T-helper 2 cell (primary cell): ENCODE measurements around the gene TTLL3.

Experiments
- DNase-seq, 5 experiments: peaks; one replicate each; pipeline versions ENCODE4 v3.0.0 to v3.0.0-alpha.2; 2012 to 2022

TTLL3 gene

DNA sequence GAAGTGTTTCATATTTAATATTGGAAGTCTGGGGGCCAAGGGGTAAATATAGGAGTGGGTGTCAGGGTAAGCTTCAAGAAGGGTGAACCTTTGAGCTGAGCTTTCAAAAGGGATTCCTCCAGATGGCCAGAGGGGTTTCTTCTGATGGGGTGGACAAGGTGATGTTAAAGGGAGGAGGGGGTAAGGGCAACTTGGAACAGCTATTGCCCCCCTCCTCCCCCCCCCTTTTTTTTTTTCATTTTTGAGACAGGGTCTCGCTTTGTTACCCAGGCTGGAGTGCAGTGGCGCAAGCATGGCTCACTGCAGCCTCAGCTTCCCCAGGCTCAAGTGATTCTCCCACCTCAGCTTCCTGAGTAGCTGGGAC is 2.1 kb upstream of the TTLL3 start:
- no peak for DNase-seq

DNA sequence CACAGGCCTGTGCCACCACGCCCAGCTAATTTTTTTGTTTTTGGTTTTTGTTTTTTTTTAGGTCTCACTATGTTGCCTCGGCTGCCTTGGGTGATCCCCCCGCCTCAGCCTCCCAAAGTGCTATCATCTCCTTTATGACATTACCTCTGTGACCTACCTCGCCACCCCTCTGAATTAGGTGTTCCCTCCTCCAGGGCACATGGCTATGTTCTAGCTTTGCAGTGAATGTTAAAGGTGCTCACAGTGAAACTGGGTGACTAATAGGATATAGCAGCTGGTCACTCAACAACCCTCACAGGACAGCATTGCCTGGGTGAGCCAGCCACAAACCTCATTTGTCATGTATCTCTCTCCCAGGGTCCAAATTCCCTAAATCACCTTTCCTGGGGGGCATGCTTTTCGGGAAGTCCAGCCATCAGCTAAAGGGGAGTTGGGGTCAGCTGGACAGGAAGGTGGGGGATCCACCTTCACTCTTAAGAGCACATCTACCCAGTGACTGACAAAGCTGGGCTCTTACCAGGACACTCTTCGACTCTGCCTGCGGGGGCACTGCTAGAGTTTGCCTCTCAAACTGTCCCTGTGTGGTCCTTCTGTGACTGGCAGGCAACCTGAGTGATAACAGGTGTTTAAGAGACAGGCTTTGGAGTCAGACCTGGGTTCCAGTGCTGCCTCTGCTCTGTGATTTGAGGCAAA is 1.6 kb upstream of the TTLL3 start:
- peak in 4 of 5 experiments; percentile 18 to 79 (median 27) for DNase-seq

GRCh38 chr3:9809239-9809614 is 835 bp upstream of the TTLL3 start:
- peak in 1 of 5 experiments; percentile 10 for DNase-seq

DNA sequence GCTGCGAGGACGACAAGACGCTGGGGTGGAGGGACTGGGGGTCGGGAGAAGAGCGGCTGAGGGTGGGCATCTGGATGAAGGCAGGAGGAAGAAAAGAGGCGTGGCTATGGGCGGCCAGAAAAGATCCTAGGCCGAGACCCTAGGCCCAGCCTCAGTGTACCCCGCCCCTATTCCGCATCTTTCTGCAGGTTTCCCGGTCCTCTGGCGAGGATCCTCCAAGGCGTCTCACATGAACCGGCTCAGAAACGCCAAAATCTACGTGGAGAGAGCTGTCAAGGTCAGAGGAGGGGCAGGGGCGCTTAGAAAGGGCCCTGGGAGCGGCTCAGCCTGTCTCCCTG is 340 bp downstream of the TTLL3 start:
- no peak for DNase-seq

DNA sequence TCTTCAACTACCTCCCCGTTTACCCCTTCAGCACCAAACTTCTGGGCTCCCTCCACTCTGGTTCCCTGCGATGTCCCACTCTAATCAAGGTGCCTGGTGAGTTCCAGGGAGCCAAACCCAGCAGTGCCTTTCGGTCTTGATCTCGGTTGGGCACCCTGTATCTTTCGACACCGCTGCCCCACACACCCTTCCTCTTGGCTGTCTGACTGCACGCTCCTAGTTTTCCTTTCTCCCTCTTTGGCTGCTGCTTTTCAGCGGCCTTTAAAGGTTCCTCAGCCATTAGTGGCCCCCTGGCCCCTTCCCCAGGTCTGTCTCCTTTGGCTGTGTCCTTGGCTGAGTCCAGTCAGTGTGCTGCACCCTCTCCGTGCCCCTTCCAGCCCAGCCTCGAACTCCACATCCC is 784 bp downstream of the TTLL3 start:
- no peak for DNase-seq

DNA sequence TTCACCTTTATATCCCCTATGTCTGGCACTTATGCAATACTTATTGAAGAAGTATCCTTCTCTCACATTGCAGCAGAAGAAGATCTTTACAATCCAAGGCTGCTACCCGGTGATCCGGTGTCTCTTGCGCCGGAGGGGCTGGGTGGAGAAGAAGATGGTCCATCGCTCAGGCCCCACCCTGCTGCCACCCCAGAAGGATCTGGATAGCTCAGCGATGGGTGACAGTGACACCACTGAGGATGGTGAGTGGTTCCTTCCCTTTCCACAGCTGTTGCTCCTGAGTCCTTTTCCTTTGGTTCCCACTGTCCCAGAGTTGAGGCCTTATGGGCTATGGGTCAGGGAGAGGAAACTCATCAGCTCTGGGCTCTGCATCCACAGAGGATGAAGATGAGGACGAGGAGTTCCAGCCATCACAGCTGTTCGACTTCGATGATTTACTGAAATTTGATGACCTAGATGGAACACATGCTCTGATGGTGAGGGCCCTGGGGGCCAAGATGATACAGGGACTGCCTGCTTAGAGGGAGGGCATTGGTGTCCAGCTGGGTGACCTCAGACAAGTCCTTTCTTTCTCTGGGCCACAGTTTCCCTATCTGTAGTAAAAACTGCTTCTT is 2.9 kb downstream of the TTLL3 start:
- no peak for DNase-seq

DNA sequence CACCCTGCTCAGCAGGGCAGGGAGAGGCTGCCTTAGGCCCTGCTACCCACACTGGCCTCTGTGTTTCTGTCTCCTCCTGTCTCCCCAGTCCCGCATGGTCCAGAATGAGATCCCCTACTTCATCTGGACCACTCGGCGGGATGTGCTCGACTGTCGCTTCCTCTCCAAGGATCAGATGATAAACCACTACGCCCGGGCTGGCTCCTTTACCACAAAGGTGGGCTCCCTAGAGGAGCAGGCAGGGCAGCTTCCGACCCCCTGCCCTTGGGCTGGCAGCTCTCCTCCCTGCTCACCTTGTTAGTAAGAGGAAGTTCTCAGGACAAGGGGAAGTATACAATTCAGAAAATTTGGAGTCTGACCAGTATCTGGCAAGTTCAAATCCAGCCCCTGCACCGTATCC is 5.9 kb downstream of the TTLL3 start:
- DNase-seq, result no peak

DNA sequence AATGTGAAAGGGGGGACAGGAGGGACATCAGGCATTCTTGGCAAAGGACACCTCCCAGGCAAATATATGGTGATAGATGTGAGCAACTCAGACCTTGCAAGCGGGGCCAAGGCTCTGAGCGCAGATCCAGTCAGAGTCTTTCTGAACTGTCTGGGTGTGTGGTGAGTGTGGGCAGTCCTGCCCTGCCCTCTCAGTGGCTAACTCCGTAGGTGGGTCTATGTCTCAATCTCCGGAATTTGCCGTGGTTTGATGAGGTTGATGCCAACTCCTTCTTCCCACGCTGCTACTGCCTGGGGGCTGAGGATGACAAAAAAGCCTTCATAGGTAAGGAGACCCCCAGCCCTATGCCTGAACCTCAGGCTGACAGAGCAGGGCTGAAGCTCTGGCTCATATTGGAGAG is 7.4 kb downstream of the TTLL3 start:
- no peak for DNase-seq

- no peak for DNase-seq
Observed at GRCh38 chr3:9818666-9819335, 8.7 kb downstream of the TTLL3 start.

- DNase-seq, result no peak
Observed at GRCh38 chr3:9820543-9820942, 10.5 kb downstream of the TTLL3 start.

DNA sequence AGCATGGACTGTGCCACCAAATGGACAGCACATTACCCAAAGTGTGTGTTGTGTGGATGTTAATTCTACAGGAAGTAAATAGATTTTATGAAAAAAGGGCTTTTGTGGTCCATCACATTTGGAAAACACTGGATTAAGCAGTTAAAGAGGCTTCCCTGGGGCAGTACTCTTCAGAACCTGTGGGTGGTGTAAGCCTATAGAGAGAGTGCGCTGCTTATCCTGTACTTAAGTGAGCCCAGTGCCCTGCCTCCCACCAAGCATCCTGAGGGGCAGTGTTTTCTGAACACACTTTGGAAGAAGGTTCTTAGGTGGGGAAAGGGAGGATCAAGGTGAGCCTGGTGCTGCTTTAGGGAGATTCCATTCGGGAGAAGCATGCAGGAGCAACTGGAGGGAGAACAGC is 10.9 kb downstream of the TTLL3 start:
- DNase-seq, result no peak

- no peak for DNase-seq
Observed at GRCh38 chr3:9825451-9826040, 15.5 kb downstream of the TTLL3 start.

DNA sequence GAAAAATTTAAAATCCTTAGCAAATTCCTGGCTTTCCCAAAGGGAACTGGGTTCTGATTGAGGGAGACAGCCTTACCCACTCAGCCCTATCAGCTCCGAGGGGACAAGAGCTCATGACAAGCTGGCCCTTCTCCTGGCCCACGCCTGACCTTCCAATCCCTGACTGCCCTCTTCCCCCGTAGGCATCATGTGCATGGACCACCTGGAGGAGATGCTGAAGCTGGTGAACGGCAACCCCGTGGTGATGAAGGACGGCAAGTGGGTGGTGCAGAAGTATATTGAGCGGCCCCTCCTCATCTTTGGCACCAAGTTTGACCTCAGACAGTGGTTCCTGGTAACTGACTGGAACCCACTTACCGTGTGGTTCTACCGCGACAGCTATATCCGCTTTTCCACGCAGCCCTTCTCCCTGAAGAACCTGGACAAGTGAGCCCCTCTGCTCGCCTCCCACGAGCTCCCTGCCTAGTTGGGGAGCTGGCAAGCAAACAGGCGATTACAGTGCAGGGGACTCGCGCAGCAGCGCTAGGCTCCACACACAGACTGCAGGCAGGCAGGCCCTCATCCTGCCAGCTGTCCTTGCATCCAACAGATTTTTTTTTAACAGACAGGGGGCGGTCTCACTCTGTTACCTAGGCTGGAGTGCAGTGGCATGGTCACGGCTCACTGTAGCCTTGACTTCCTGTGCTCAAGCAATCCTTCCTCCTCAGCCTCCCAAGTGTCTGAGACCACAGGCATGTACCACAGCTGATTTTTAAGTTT is 16.9 kb downstream of the TTLL3 start:
- peak in 1 of 5 experiments; percentile 69 for DNase-seq

GRCh38 chr3:9828801-9829755 is 19.0 kb downstream of the TTLL3 start:
- no peak for DNase-seq

GRCh38 chr3:9831253-9831652 is 21.2 kb downstream of the TTLL3 start:
- no peak for DNase-seq

- no peak for DNase-seq
Observed at GRCh38 chr3:9833078-9833477, 23.0 kb downstream of the TTLL3 start.

DNA sequence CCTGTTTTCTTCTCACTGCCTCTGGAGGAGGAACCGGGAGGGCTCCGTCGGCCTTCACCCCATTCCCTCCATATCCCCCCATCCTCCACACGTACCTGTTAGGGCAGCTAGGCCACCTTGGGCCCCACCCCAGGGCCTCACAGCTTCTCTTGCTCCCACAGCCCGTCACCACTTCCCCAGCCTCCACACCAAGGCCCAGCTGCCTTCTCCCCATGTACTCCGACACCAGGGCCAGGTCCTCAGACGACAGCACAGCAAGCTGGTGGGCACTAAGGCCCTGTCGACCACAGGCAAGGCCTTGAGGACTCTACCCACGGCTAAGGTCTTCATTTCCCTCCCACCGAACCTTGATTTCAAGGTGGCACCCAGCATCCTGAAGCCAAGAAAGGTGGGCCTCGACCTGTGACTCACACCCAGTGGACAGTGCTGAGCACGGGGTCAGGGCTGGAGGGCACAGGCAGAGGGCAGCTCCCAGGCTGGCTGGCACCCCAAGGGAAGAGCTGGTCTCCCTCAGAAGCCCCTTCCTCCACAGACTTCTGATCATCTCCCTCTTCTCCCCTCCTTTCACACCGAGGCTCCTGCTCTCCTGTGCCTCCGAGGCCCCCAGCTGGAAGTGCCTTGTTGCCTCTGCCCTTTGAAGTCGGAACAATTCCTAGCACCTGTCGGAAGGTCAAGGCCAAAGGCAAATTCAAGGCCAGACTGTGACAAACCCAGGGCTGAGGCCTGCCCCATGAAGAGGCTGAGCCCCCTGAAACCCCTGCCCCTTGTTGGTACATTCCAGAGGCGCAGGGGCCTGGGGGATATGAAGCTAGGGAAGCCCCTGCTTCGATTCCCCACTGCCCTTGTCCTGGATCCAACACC is 24.7 kb downstream of the TTLL3 start:
- DNase-seq, result no peak

GRCh38 chr3:9837701-9838582 is 27.9 kb downstream of the TTLL3 start:
- no peak for DNase-seq

- no peak for DNase-seq
Observed at GRCh38 chr3:9838856-9839255, 28.8 kb downstream of the TTLL3 start.

- DNase-seq, result no peak
Observed at GRCh38 chr3:9841015-9841414, 31.0 kb downstream of the TTLL3 start.
